Endothelial cell (in vitro differentiated cells): Measurements from ENCODE around the gene ZMAT3. TPM values are rescaled to one million over a fixed set of nuclear protein-coding genes. Genes with fewer than 3 reads are reported as not detected.

Experiments
- DNase-seq: peaks from one replicate; pipeline ENCODE4 v3.0.0; 2021; ENCODE audit warnings: low spot score
- H3K27ac Mint-ChIP-seq: one replicate; pipeline ENCODE4 v1.8.0; 2021; ENCODE audit warnings: mixed read lengths, inconsistent platforms; ENCODE audit not compliant: unreplicated experiment
- H3K27me3 Mint-ChIP-seq: one replicate; pipeline ENCODE4 v1.8.0; 2021; ENCODE audit warnings: mild to moderate bottlenecking, moderate library complexity, mixed read lengths, inconsistent platforms; ENCODE audit not compliant: unreplicated experiment
- H3K36me3 Mint-ChIP-seq: one replicate; pipeline ENCODE4 v1.8.0; 2021; ENCODE audit warnings: mild to moderate bottlenecking, low read depth, mixed read lengths, inconsistent platforms; ENCODE audit not compliant: unreplicated experiment
- H3K4me1 Mint-ChIP-seq: one replicate; pipeline ENCODE4 v1.8.0; 2021; ENCODE audit warnings: mild to moderate bottlenecking, mixed read lengths, inconsistent platforms; ENCODE audit not compliant: unreplicated experiment
- H3K4me3 Mint-ChIP-seq: one replicate; pipeline ENCODE4 v1.8.0; 2021; ENCODE audit warnings: mild to moderate bottlenecking, mixed read lengths, inconsistent platforms; ENCODE audit not compliant: unreplicated experiment
- H3K9me3 Mint-ChIP-seq: one replicate; pipeline ENCODE4 v1.8.0; 2021; ENCODE audit warnings: mixed read lengths, inconsistent platforms; ENCODE audit not compliant: unreplicated experiment
- CTCF ChIP-seq: fragments of 200-600 bp; sonication (generic); IDR thresholded peaks from one replicate; pipeline ENCODE4 v1.5.0; 2021; ENCODE audit warnings: antibody characterized with exemption; ENCODE audit not compliant: unreplicated experiment
- total RNA-seq: library from RNA; stranded (reverse); fragmentation: NEBNext Ultra II Directional; extraction: Animal tissue kit (Norgen Biotek cat#: 25700); gene quantifications from one replicate; pipeline ENCODE4 v1.2.1, GENCODE V29; 2021; ENCODE audit not compliant: unreplicated experiment

ZMAT3 gene
- total RNA-seq, 1 donor from 2014 or later, result 44.5 TPM

- Mint-ChIP-seq H3K4me1 (peaks cover 35% of the 10 kb centered on the region), H3K27me3 (peaks cover 9% of the 10 kb centered on the region), H3K27ac (peak overlapping the region; percentile 94), H3K9me3 (no peaks in the 10 kb centered on the region), H3K4me3 (peak overlapping the region; percentile 97), H3K36me3 (peaks cover 16% of the 10 kb centered on the region)
- TF ChIP-seq CTCF, result no peak
- DNase-seq, result no peak
These were observed 634 bp downstream of the ZMAT3 start for GRCh38 chr3:179071027-179071322.

- Mint-ChIP-seq H3K4me3 (peak overlapping the region; percentile 84), H3K27ac (peak overlapping the region; percentile 68), H3K36me3 (peaks cover 16% of the 10 kb centered on the region), H3K27me3 (peaks cover 9% of the 10 kb centered on the region), H3K4me1 (peaks cover 35% of the 10 kb centered on the region), H3K9me3 (no peaks in the 10 kb centered on the region)
- no peak for TF ChIP-seq CTCF
- DNase-seq, result no peak
These were observed 1.7 kb downstream of the ZMAT3 start for GRCh38 chr3:179069762-179070390.

- peaks cover 20% of the 10 kb centered on the region for H3K36me3 Mint-ChIP-seq
- H3K9me3 Mint-ChIP-seq, result no peaks in the 10 kb centered on the region
- DNase-seq, result peak; percentile 59
- H3K4me1 Mint-ChIP-seq, result peaks cover 34% of the 10 kb centered on the region
- peak overlapping the region; percentile 67 for H3K27ac Mint-ChIP-seq
- peak overlapping the region; percentile 63 for H3K4me3 Mint-ChIP-seq
- no peak for TF ChIP-seq CTCF
- H3K27me3 Mint-ChIP-seq, result peaks cover 12% of the 10 kb centered on the region
These were observed 2.7 kb downstream of the ZMAT3 start for GRCh38 chr3:179068779-179069530.

- peak overlapping the region; percentile 74 for H3K4me3 Mint-ChIP-seq
- H3K27ac Mint-ChIP-seq, result no peak overlapping the region
- TF ChIP-seq CTCF, result no peak
- DNase-seq, result no peak
- no peaks in the 10 kb centered on the region for H3K9me3 Mint-ChIP-seq
- peaks cover 10% of the 10 kb centered on the region for H3K27me3 Mint-ChIP-seq
- peaks cover 20% of the 10 kb centered on the region for H3K36me3 Mint-ChIP-seq
- H3K4me1 Mint-ChIP-seq, result peaks cover 26% of the 10 kb centered on the region
These were observed 3.8 kb downstream of the ZMAT3 start for GRCh38 chr3:179067839-179068238.

- DNase-seq, result no peak
- Mint-ChIP-seq H3K4me1 (peaks cover 26% of the 10 kb centered on the region), H3K27ac (no peak overlapping the region), H3K27me3 (peaks cover 10% of the 10 kb centered on the region), H3K9me3 (no peaks in the 10 kb centered on the region), H3K4me3 (no peak overlapping the region), H3K36me3 (peaks cover 20% of the 10 kb centered on the region)
- TF ChIP-seq CTCF, result no peak
These were observed 4.3 kb downstream of the ZMAT3 start for GRCh38 chr3:179067291-179067690.
